HepG2 (cell line): ENCODE data around the gene CBLC. TPM values are rescaled to one million over a fixed set of nuclear protein-coding genes. Genes with fewer than 3 reads are reported as not detected.

Experiments used
- FOXA1 ChIP-seq, 2 experiments: fragments of 450-650 bp in 1 of 2; sonication (generic) in 1 of 2; formaldehyde crosslinking in 1 of 2; IDR thresholded peaks; 2 replicates each; pipeline versions ENCODE4 v1.4.0 to v1.6.1; 2016 to 2020; ENCODE audit warnings: missing genetic modification reagents in 1 of 2
- ISL2 ChIP-seq: sonication (generic); formaldehyde crosslinking; IDR thresholded peaks from 2 replicates; pipeline ENCODE4 v1.5.0; 2020; ENCODE audit warnings: missing genetic modification reagents
- LCORL ChIP-seq, 2 experiments: fragments of 450-650 bp in 1 of 2; sonication (generic) in 1 of 2; formaldehyde crosslinking in 1 of 2; IDR thresholded peaks; 2 replicates each; pipeline versions ENCODE4 v1.5.0 to v1.6.1; 2017 to 2020; ENCODE audit warnings: antibody characterized with exemption in 1 of 2, missing genetic modification reagents in 1 of 2
- NFE2L2 ChIP-seq: fragments of 150-350 bp; IDR thresholded peaks from 2 replicates; pipeline ENCODE4 v1.6.1; 2014; ENCODE audit warnings: low read length
- NPAS2 ChIP-seq: sonication (generic); formaldehyde crosslinking; IDR thresholded peaks from 2 replicates; pipeline ENCODE4 v1.8.0; 2022; ENCODE audit warnings: mild to moderate bottlenecking, missing genetic modification reagents, borderline replicate concordance
- POGZ ChIP-seq: sonication (generic); formaldehyde crosslinking; IDR thresholded peaks from 2 replicates; pipeline ENCODE4 v1.4.0; 2020; ENCODE audit warnings: mild to moderate bottlenecking, missing genetic modification reagents
- SNAI1 ChIP-seq: sonication (generic); formaldehyde crosslinking; IDR thresholded peaks from 2 replicates; pipeline ENCODE4 v1.5.0; 2020; ENCODE audit warnings: mild to moderate bottlenecking, missing genetic modification reagents, borderline replicate concordance
- SOX13 ChIP-seq, 3 experiments: fragments of 450-650 bp in 1 of 3; sonication (generic) in 1 of 3; formaldehyde crosslinking in 1 of 3; IDR thresholded peaks in 2 of 3; conservative IDR thresholded peaks in 1 of 3; 2 replicates each; pipeline versions ENCODE4 v1.5.0 to v1.6.1; 2016 to 2020; ENCODE audit warnings: antibody characterized with exemption in 1 of 3, mild to moderate bottlenecking in 1 of 3, missing compliant biosample characterization in 1 of 3, missing genetic modification reagents in 1 of 3, moderate library complexity in 1 of 3
- TARDBP ChIP-seq: sonication (generic); formaldehyde crosslinking; IDR thresholded peaks from 2 replicates; pipeline ENCODE4 v1.8.0; 2022; ENCODE audit warnings: mild to moderate bottlenecking, missing genetic modification reagents
- TBX2 ChIP-seq: sonication (generic); formaldehyde crosslinking; IDR thresholded peaks from 2 replicates; pipeline ENCODE4 v1.5.0; 2020; ENCODE audit warnings: missing genetic modification reagents, mild to moderate bottlenecking, borderline replicate concordance
- TCF7 ChIP-seq: sonication (generic); IDR thresholded peaks from 2 replicates; pipeline ENCODE4 v1.6.1; 2016; ENCODE audit warnings: antibody characterized with exemption, low read depth
- ZEB1 ChIP-seq: IDR thresholded peaks from 2 replicates; pipeline ENCODE4 v1.6.1; 2012; ENCODE audit warnings: mild to moderate bottlenecking, low read depth, inconsistent platforms; ENCODE audit not compliant: insufficient replicate concordance
- ZNF263 ChIP-seq: sonication (generic); formaldehyde crosslinking; IDR thresholded peaks from 2 replicates; pipeline ENCODE4 v1.4.0; 2020; ENCODE audit warnings: missing genetic modification reagents
- ZNF557 ChIP-seq: sonication (generic); formaldehyde crosslinking; IDR thresholded peaks from 2 replicates; pipeline ENCODE4 v1.4.0; 2020; ENCODE audit warnings: missing genetic modification reagents
- ZSCAN22 ChIP-seq: sonication (generic); formaldehyde crosslinking; IDR thresholded peaks from 2 replicates; pipeline ENCODE4 v1.4.0; 2020; ENCODE audit warnings: mild to moderate bottlenecking, missing genetic modification reagents
- ZSCAN9 ChIP-seq: IDR thresholded peaks from 2 replicates; pipeline ENCODE4 v1.6.1; 2016; ENCODE audit warnings: borderline replicate concordance
- polyA plus RNA-seq, 8 experiments: library from polyadenylated mRNA; depleted of rRNA in 3 of 8; stranded (reverse) in 7 of 8; unstranded in 1 of 8; fragments of >200 nt; fragmentation: Illumina TruSeq in 4 of 8; extraction: Trizol in 4 of 8; gene quantifications; 2 replicates each; pipeline versions ENCODE4 v1.2.1 to v1.2.3, GENCODE V29; 2011 to 2016; ENCODE audit warnings: low read depth in 4 of 8, missing spikeins in 1 of 8, mixed read lengths in 1 of 8; ENCODE audit not compliant: insufficient read depth in 1 of 8
- total RNA-seq, 5 experiments: library from RNA; depleted of rRNA; stranded (reverse); fragments of >200 nt; fragmentation: Illumina TruSeq; extraction: Trizol; gene quantifications; 2 replicates each; pipeline ENCODE4 v1.2.3, GENCODE V29; 2016; ENCODE audit warnings: low read depth in 1 of 5
- TF ChIP-seq, protein P1 (sequence below): sonication (generic); formaldehyde crosslinking; IDR thresholded peaks from 2 replicates; pipeline ENCODE4 v1.4.0; 2020; ENCODE audit warnings: mild to moderate bottlenecking, missing genetic modification reagents, borderline replicate concordance
- TF ChIP-seq, protein P2 (sequence below): sonication (generic); formaldehyde crosslinking; IDR thresholded peaks from 2 replicates; pipeline ENCODE4 v1.8.0; 2022; ENCODE audit warnings: mild to moderate bottlenecking, missing genetic modification reagents
- TF ChIP-seq, protein P3 (sequence below): sonication (generic); formaldehyde crosslinking; IDR thresholded peaks from 2 replicates; pipeline ENCODE4 v1.4.0; 2020; ENCODE audit warnings: missing genetic modification reagents, borderline replicate concordance

The CBLC gene
- total and polyA plus RNA-seq, 2 of the 13 experiments (the other 11 are each of a cell fraction or from before 2014, with no cell fraction given), result 1.8 to 2.6 TPM

DNA sequence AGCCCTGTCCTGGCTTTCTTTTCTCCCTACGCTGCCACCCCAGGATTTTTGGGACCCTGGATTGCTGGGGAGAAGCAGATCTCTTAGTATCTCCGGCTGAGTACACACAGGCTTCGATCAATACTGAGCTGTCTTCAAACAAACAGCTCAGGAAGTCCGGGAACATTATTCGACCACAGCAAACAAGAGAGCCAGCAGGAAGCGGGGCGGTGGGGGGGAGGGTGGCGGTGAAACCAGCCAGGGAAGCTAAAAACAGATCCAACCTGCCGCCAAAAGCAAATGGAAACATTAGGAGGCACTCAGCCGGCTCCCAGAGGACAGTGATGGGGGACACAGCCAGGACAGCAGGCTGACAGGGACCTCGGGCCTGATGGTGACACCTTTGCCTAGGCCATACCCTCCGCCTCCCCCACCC lies 19.0 kb downstream of the CBLC start (continued):
- TF ChIP-seq NFE2L2 (no peak), ZSCAN22 (CRISPR knock-in tag) (peak; percentile 91), ZNF263 (peak; percentile 29; the same call in 1 of the 2 replicates), ZEB1 (peak; percentile 81), ISL2 (CRISPR knock-in tag) (peak; percentile 90), NPAS2 (CRISPR knock-in tag) (no peak), POGZ (0 out of 2 replicates have a peak, but pooled peaks have one; percentile 35), LCORL (IDR thresholded peaks at IDR 0.05) (0 out of 2 replicates have a peak, but pooled peaks have one; percentile 6), LCORL (CRISPR knock-in tag; IDR thresholded peaks at IDR 0.05) (peak; percentile 98), SOX13 (IDR thresholded peaks at IDR 0.05) (peak; percentile 73), SOX13 (CRISPR knock-in tag; conservative IDR thresholded peaks at IDR 0.05 in 1 of 2, IDR thresholded peaks at IDR 0.05 in 1 of 2) (peak in 1 of 2 experiments; percentile 82; a peak in 2 of 4 replicates), ZSCAN9 (no peak), FOXA1 (IDR thresholded peaks at IDR 0.05) (peak; percentile 59; the same call in 1 of the 2 replicates), FOXA1 (CRISPR knock-in tag; IDR thresholded peaks at IDR 0.05) (peak; percentile 93), SNAI1 (CRISPR knock-in tag) (0 out of 2 replicates have a peak, but pooled peaks have one; percentile 60), TBX2 (CRISPR knock-in tag) (peak; percentile 65; the same call in 1 of the 2 replicates), ZNF557 (CRISPR knock-in tag) (0 out of 2 replicates have a peak, but pooled peaks have one; percentile 36), TARDBP (CRISPR knock-in tag) (peak; percentile 80), TCF7 (peak; percentile 90)
- TF ChIP-seq, protein P1, sequence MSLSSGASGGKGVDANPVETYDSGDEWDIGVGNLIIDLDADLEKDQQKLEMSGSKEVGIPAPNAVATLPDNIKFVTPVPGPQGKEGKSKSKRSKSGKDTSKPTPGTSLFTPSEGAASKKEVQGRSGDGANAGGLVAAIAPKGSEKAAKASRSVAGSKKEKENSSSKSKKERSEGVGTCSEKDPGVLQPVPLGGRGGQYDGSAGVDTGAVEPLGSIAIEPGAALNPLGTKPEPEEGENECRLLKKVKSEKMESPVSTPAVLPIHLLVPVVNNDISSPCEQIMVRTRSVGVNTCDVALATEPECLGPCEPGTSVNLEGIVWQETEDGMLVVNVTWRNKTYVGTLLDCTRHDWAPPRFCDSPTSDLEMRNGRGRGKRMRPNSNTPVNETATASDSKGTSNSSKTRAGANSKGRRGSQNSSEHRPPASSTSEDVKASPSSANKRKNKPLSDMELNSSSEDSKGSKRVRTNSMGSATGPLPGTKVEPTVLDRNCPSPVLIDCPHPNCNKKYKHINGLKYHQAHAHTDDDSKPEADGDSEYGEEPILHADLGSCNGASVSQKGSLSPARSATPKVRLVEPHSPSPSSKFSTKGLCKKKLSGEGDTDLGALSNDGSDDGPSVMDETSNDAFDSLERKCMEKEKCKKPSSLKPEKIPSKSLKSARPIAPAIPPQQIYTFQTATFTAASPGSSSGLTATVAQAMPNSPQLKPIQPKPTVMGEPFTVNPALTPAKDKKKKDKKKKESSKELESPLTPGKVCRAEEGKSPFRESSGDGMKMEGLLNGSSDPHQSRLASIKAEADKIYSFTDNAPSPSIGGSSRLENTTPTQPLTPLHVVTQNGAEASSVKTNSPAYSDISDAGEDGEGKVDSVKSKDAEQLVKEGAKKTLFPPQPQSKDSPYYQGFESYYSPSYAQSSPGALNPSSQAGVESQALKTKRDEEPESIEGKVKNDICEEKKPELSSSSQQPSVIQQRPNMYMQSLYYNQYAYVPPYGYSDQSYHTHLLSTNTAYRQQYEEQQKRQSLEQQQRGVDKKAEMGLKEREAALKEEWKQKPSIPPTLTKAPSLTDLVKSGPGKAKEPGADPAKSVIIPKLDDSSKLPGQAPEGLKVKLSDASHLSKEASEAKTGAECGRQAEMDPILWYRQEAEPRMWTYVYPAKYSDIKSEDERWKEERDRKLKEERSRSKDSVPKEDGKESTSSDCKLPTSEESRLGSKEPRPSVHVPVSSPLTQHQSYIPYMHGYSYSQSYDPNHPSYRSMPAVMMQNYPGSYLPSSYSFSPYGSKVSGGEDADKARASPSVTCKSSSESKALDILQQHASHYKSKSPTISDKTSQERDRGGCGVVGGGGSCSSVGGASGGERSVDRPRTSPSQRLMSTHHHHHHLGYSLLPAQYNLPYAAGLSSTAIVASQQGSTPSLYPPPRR (CRISPR knock-in tag), result peak; percentile 81
- TF ChIP-seq, protein P2, sequence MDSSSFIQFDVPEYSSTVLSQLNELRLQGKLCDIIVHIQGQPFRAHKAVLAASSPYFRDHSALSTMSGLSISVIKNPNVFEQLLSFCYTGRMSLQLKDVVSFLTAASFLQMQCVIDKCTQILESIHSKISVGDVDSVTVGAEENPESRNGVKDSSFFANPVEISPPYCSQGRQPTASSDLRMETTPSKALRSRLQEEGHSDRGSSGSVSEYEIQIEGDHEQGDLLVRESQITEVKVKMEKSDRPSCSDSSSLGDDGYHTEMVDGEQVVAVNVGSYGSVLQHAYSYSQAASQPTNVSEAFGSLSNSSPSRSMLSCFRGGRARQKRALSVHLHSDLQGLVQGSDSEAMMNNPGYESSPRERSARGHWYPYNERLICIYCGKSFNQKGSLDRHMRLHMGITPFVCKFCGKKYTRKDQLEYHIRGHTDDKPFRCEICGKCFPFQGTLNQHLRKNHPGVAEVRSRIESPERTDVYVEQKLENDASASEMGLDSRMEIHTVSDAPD (CRISPR knock-in tag), result peak; percentile 59; the same call in 1 of the 2 replicates
- TF ChIP-seq, protein P3, sequence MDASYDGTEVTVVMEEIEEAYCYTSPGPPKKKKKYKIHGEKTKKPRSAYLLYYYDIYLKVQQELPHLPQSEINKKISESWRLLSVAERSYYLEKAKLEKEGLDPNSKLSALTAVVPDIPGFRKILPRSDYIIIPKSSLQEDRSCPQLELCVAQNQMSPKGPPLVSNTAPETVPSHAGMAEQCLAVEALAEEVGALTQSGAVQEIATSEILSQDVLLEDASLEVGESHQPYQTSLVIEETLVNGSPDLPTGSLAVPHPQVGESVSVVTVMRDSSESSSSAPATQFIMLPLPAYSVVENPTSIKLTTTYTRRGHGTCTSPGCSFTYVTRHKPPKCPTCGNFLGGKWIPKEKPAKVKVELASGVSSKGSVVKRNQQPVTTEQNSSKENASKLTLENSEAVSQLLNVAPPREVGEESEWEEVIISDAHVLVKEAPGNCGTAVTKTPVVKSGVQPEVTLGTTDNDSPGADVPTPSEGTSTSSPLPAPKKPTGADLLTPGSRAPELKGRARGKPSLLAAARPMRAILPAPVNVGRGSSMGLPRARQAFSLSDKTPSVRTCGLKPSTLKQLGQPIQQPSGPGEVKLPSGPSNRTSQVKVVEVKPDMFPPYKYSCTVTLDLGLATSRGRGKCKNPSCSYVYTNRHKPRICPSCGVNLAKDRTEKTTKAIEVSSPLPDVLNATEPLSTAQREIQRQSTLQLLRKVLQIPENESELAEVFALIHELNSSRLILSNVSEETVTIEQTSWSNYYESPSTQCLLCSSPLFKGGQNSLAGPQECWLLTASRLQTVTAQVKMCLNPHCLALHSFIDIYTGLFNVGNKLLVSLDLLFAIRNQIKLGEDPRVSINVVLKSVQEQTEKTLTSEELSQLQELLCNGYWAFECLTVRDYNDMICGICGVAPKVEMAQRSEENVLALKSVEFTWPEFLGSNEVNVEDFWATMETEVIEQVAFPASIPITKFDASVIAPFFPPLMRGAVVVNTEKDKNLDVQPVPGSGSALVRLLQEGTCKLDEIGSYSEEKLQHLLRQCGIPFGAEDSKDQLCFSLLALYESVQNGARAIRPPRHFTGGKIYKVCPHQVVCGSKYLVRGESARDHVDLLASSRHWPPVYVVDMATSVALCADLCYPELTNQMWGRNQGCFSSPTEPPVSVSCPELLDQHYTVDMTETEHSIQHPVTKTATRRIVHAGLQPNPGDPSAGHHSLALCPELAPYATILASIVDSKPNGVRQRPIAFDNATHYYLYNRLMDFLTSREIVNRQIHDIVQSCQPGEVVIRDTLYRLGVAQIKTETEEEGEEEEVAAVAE (CRISPR knock-in tag), result 0 out of 2 replicates have a peak, but pooled peaks have one; percentile 50
